Esophagus muscularis mucosa (tissue), 4 donors: ENCODE results near the gene WWTR1. TPM values are rescaled to one million over a fixed set of nuclear protein-coding genes. Genes with fewer than 3 reads are reported as not detected.

Experiments used
- DNase-seq: peaks from one replicate; pipeline ENCODE4 v3.0.0-alpha.2; 2017; ENCODE audit errors: extremely low spot score
- H3K27ac ChIP-seq, 4 donors: fragments of 200-600 bp; sonication (generic); replicated peaks in 1 of 4; 1 replicate in 3 of 4; 2 replicates in 1 of 4; pipeline ENCODE4 v1.5.1; 2016 to 2019; ENCODE audit warnings: mild to moderate bottlenecking in 1 of 4
- H3K27me3 ChIP-seq, 4 donors: fragments of 200-600 bp; sonication (generic); one replicate each; pipeline versions ENCODE4 v1.5.1 to v1.6.0; 2016 to 2019
- H3K36me3 ChIP-seq, 4 donors: fragments of 200-600 bp; sonication (generic); one replicate each; pipeline ENCODE4 v1.5.1; 2016 to 2019
- H3K4me1 ChIP-seq, 4 donors: fragments of 200-600 bp; sonication (generic); one replicate each; pipeline ENCODE4 v1.5.1; 2016 to 2019
- H3K4me3 ChIP-seq, 4 donors: fragments of 200-600 bp; sonication (generic); 1 replicate in 2 of 4; 2 replicates in 2 of 4; pipeline ENCODE4 v1.5.1; 2016 to 2019; ENCODE audit warnings: mild to moderate bottlenecking in 4 of 4, moderate library complexity in 1 of 4
- H3K9me3 ChIP-seq, 4 donors: fragments of 200-600 bp; sonication (generic); 1 replicate in 3 of 4; 2 replicates in 1 of 4; pipeline ENCODE4 v1.5.1; 2016 to 2019
- EP300 ChIP-seq: sonication (generic); formaldehyde crosslinking; IDR thresholded peaks from one replicate; pipeline ENCODE4 v1.6.1; 2017; ENCODE audit warnings: antibody characterized with exemption
- POLR2A ChIP-seq: fragments of 450-650 bp; IDR thresholded peaks from one replicate; pipeline ENCODE4 v1.6.1; 2017; ENCODE audit warnings: antibody characterized with exemption, moderate library complexity, mild to moderate bottlenecking, low read depth
- POLR2AphosphoS5 ChIP-seq, 2 donors: sonication (generic); formaldehyde crosslinking; IDR thresholded peaks; one replicate each; pipeline ENCODE4 v1.6.1; 2017; ENCODE audit warnings: antibody characterized with exemption in 2 of 2
- WGBS: methylation state at CpG from one replicate; pipeline ENCODE4 v1.1.5; 2018; 5-methylcytosine and 5-hydroxymethylcytosine counted together
- intact Hi-C: fragments of 100-400 bp; cut with DNase I; formaldehyde crosslinking; loops from one replicate; pipeline ENCODE4 v1.15.1; 2023
- total RNA-seq, 4 donors: library from RNA; depleted of rRNA; stranded (reverse); fragments of >200 nt; gene quantifications; one replicate each; pipeline versions ENCODE4 v1.1.0 to v1.2.1, GENCODE V29; 2016
- TF ChIP-seq, protein P1 (sequence below), 3 experiments: fragments of 200-600 bp in 2 of 3; fragments of 450-650 bp in 1 of 3; sonication (generic) in 2 of 3; IDR thresholded peaks; one replicate each; pipeline ENCODE4 v1.5.1; 2017 to 2019; ENCODE audit warnings: antibody characterized with exemption in 3 of 3, mild to moderate bottlenecking in 2 of 3, moderate library complexity in 1 of 3

The WWTR1 gene
- total RNA-seq, 4 donors from 2014 or later = 346 to 535 (median 463) TPM

DNA sequence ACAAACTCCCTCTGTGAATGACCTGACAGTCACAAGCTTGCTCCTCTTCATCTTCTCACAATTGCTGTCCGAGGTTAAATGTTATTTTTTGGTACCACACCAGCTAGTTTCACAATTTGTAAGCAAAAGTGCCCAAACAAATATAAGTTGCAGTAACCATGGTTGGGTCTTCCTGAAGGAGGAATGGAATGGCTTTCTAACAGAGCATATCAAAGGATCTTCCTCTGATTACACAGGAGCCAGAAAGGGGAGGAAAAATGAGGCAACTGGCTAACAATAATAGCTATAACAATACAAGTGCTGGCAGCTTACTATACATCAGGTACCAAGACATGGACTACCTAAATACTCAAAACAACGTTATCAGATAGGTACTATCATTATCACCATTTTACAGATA lies 90.4 kb downstream of the WWTR1 start:
- Histone ChIP-seq H3K9me3 (no peaks in the 10 kb centered on the region), H3K36me3 (peaks cover 7 to 27% (median 17%) of the 10 kb centered on the region in 4 donors), H3K27ac (peak overlapping the region in 3 of 4 donors; percentile 5 to 36 (median 13)), H3K4me3 (no peak overlapping the region), H3K27me3 (no peaks in the 10 kb centered on the region), H3K4me1 (peaks cover 27 to 83% (median 66%) of the 10 kb centered on the region in 4 donors)
- intact Hi-C loops = loop anchor here (5.0 kb wide), 1 partner anchor 150 kb away; no protein-coding TSS in a partner anchor
- 59% methylated on average over 2 of the region's 2 CpGs for WGBS
- DNase-seq = no peak
- TF ChIP-seq EP300 (no peak), POLR2AphosphoS5 (IDR thresholded peaks at IDR 0.05) (no peak), POLR2A (no peak)
- TF ChIP-seq, protein P1, sequence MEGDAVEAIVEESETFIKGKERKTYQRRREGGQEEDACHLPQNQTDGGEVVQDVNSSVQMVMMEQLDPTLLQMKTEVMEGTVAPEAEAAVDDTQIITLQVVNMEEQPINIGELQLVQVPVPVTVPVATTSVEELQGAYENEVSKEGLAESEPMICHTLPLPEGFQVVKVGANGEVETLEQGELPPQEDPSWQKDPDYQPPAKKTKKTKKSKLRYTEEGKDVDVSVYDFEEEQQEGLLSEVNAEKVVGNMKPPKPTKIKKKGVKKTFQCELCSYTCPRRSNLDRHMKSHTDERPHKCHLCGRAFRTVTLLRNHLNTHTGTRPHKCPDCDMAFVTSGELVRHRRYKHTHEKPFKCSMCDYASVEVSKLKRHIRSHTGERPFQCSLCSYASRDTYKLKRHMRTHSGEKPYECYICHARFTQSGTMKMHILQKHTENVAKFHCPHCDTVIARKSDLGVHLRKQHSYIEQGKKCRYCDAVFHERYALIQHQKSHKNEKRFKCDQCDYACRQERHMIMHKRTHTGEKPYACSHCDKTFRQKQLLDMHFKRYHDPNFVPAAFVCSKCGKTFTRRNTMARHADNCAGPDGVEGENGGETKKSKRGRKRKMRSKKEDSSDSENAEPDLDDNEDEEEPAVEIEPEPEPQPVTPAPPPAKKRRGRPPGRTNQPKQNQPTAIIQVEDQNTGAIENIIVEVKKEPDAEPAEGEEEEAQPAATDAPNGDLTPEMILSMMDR (IDR thresholded peaks at IDR 0.05) = no peak

DNA sequence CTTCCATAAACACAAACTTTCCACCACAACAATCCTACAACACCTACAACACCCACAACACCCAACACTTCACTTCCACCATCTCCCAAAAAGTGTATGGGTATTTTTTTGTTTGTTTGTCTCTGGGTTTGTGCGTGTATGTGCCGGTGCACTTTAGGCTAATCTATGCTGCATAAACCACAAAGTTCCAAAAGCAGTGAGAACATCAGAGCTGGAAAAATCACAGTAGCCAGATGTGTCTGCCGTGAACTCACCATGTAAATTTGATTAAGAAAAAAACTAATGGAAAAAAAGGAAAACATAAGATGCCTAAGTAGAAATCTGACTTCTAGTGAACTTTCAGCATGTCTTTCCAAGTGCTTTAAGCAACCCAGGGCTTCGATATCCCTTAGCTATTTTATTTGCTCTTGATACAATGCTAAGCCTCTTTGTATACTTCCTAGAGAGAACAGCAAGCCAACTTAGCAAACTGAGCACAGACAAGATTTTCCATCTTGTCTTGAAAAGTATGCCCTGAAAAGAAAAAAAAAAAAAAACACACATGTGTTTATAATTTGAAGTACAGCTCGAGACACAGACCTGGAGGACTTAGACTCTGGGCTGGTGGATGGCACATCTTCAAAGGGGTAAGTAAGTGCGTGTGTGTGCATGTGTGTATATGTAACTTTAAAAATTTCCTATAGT lies 91.4 kb downstream of the WWTR1 start:
- peak overlapping the region in 3 of 4 donors; percentile 5 to 36 (median 13) for H3K27ac ChIP-seq
- WGBS = 52% methylated on average over 6 of the region's 6 CpGs
- H3K4me1 ChIP-seq = peaks cover 18 to 81% (median 64%) of the 10 kb centered on the region in 4 donors
- no peak overlapping the region for H3K4me3 ChIP-seq
- intact Hi-C loops = loop anchor here (5.0 kb wide), 1 partner anchor 151 kb away; no protein-coding TSS in a partner anchor
- H3K27me3 ChIP-seq = no peaks in the 10 kb centered on the region
- DNase-seq = no peak
- TF ChIP-seq, protein P1 (IDR thresholded peaks at IDR 0.05) = no peak
- TF ChIP-seq POLR2A = no peak
- TF ChIP-seq POLR2AphosphoS5 (IDR thresholded peaks at IDR 0.05) = no peak
- no peak for TF ChIP-seq EP300
- H3K36me3 ChIP-seq = peaks cover 6 to 17% (median 9%) of the 10 kb centered on the region in 4 donors
- no peaks in the 10 kb centered on the region for H3K9me3 ChIP-seq

DNA sequence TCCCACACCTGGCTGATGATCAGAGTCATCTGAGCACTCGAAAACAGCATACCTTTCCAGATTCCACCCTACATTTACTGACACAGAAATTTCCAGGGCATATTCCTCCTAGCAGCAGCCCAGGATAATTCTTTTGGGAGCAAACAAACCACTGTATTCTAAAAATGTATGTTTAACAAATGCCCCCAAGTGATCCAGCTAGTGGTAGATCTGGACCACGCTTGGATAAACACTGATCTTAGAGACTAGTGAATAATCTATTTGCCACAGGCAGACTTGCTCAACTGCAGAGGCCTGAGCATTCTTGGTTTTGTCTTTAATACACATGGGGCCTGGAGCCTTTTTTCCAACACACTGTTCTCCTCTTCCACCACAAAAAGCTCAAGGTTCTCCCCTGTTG lies 93.7 kb downstream of the WWTR1 start:
- H3K4me1 ChIP-seq = peaks cover 22 to 85% (median 73%) of the 10 kb centered on the region in 4 donors
- no peaks in the 10 kb centered on the region for H3K36me3 ChIP-seq
- 100% methylated on average over 2 of the region's 2 CpGs for WGBS

DNA sequence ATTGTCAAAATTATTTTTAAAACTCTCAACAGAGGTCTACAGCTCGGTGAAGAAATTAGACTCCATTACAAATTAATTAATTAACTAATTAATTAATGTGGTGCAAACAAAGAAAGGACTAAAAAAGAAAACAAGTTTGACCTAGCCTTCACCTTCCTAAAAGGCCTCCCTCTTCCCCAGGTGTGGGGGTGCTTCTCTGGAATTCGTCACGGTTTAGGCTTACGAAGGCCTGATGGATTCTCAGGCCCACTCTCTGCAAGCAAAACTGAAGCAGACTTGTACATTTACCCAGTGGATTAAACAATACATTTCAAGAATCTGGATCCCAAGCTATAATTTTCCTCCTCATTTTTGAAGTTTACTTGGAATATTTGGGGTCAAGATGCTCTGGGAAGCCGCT lies 94.7 kb downstream of the WWTR1 start:
- no peaks in the 10 kb centered on the region for H3K9me3 ChIP-seq
- peaks cover 26 to 85% (median 77%) of the 10 kb centered on the region in 4 donors for H3K4me1 ChIP-seq
- H3K27ac ChIP-seq = no peak overlapping the region
- TF ChIP-seq POLR2AphosphoS5 (IDR thresholded peaks at IDR 0.05) (no peak), POLR2A (no peak), EP300 (no peak)
- TF ChIP-seq, protein P1 (IDR thresholded peaks at IDR 0.05) = no peak
- intact Hi-C loops = no loop called here
- H3K27me3 ChIP-seq = no peaks in the 10 kb centered on the region
- DNase-seq = no peak
- H3K4me3 ChIP-seq = no peak overlapping the region
- 87% methylated on average over 5 of the region's 5 CpGs for WGBS
- no peaks in the 10 kb centered on the region for H3K36me3 ChIP-seq

More for the DNA sequence above, 93.7 kb downstream of the WWTR1 start:
- DNase-seq = no peak
- intact Hi-C loops = no loop called here
- no peak overlapping the region for H3K4me3 ChIP-seq
- TF ChIP-seq, protein P1 (IDR thresholded peaks at IDR 0.05) = no peak
- TF ChIP-seq POLR2A (no peak), EP300 (no peak), POLR2AphosphoS5 (IDR thresholded peaks at IDR 0.05) (no peak)
- H3K27me3 ChIP-seq = no peaks in the 10 kb centered on the region
- H3K9me3 ChIP-seq = no peaks in the 10 kb centered on the region
- H3K27ac ChIP-seq = no peak overlapping the region
